Frontal cortex (tissue), 4 donors: ENCODE measurements around the gene VPS18. TPM values are rescaled to one million over a fixed set of nuclear protein-coding genes. Genes with fewer than 3 reads are reported as not detected.

ENCODE experiments used
- DNase-seq, 2 donors: peaks; one replicate each; pipeline ENCODE4 v3.0.0; 2012; ENCODE audit warnings: low spot score in 2 of 2
- FAIRE-seq: peaks from 2 replicates; lab custom pipeline; 2012; peaks lifted over from hg19 to GRCh38; lab: Jason Lieb, UNC
- total RNA-seq: library from RNA; depleted of rRNA; stranded (reverse); fragments of >200 nt; gene quantifications from one replicate; pipeline ENCODE4 v1.2.3, GENCODE V29; 2014
- donor health status: control.
- donor health status: control.
- donor health status: control.

VPS18 gene
- total RNA-seq, 1 donor from 2014 or later = 29.8 TPM

GRCh38 chr15:40899536-40900207 lies 5.4 kb downstream of the VPS18 start:
- DNase-seq (no peak), FAIRE-seq (no peak)

GRCh38 chr15:40900256-40901052 lies 6.2 kb downstream of the VPS18 start:
- DNase-seq (no peak), FAIRE-seq (no peak)

GRCh38 chr15:40901053-40901443 lies 6.8 kb downstream of the VPS18 start:
- DNase-seq (no peak), FAIRE-seq (no peak)

- DNase-seq (no peak), FAIRE-seq (no peak)
Observed at GRCh38 chr15:40902605-40903561, 8.6 kb downstream of the VPS18 start.

GRCh38 chr15:40904552-40905201 lies 10.4 kb downstream of the VPS18 start:
- no peak for FAIRE-seq
- no peak for DNase-seq

GRCh38 chr15:40906091-40906990 lies 12.1 kb downstream of the VPS18 start:
- FAIRE-seq (no peak), DNase-seq (peak; percentile 56 to 67)

- no peak for DNase-seq
- FAIRE-seq = no peak
Observed at GRCh38 chr15:40906991-40907802, 12.9 kb downstream of the VPS18 start.

- DNase-seq = no peak
- FAIRE-seq = no peak
Observed at GRCh38 chr15:40908095-40908494, 13.8 kb downstream of the VPS18 start.

GRCh38 chr15:40909662-40910630 lies 15.7 kb downstream of the VPS18 start:
- DNase-seq (no peak), FAIRE-seq (no peak)

GRCh38 chr15:40911141-40911540 lies 16.9 kb downstream of the VPS18 start:
- no peak for FAIRE-seq
- DNase-seq = no peak

GRCh38 chr15:40911693-40912092 lies 17.4 kb downstream of the VPS18 start:
- DNase-seq = no peak
- no peak for FAIRE-seq

GRCh38 chr15:40912478-40912877 lies 18.2 kb downstream of the VPS18 start:
- DNase-seq (no peak), FAIRE-seq (no peak)

- FAIRE-seq = no peak
Observed at GRCh38 chr15:40914013-40914412, 19.8 kb downstream of the VPS18 start.

GRCh38 chr15:40914486-40914885 lies 20.2 kb downstream of the VPS18 start:
- FAIRE-seq (no peak), DNase-seq (no peak)

More at GRCh38 chr15:40914013-40914412, 19.8 kb downstream of the VPS18 start:
- DNase-seq = no peak

GRCh38 chr15:40915116-40915661 lies 20.9 kb downstream of the VPS18 start:
- FAIRE-seq = no peak
- no peak for DNase-seq

GRCh38 chr15:40915679-40916078 lies 21.4 kb downstream of the VPS18 start:
- DNase-seq (no peak), FAIRE-seq (no peak)

GRCh38 chr15:40917585-40917984 lies 23.3 kb downstream of the VPS18 start:
- no peak for DNase-seq
- no peak for FAIRE-seq
